HepG2 (cell line): ENCODE data around the gene S100A4. TPM values are rescaled to one million over a fixed set of nuclear protein-coding genes. Genes with fewer than 3 reads are reported as not detected.

Source experiments
- ATAC-seq: fragments of 200-7000 bp; cut with Tn5 transposase; 3 replicates; pipeline ENCODE4 v1.9.1; 2020; ENCODE audit warnings: mild to moderate bottlenecking, moderate library complexity
- BruUV-seq: library from RNA; stranded (reverse); fragments of 400-500 nt; replicated peaks from 2 replicates; lab custom pipeline; 2021; lab: Mats Ljungman, UMichigan
- CTCF ChIA-PET: fragments of 300-600 bp; formaldehyde crosslinking; extraction: SDS; loops from one replicate; lab custom pipeline; 2021; ENCODE audit warnings: low total read pairs, inconsistent platforms, low intra/inter-chr PET ratio; lab: Yijun Ruan, JAX
- POLR2A ChIA-PET: fragments of 350-600 bp; sonication (Branson Sonifier 250); formaldehyde crosslinking; loops from one replicate; lab custom pipeline; 2020; ENCODE audit warnings: antibody characterized with exemption, inconsistent platforms; lab: Yijun Ruan, JAX
- DNase-seq: peaks from one replicate; pipeline ENCODE4 v3.0.0-alpha.2; 2015; ENCODE audit warnings: low spot score
- FAIRE-seq: peaks from 3 replicates; lab custom pipeline; 2011; peaks lifted over from hg19 to GRCh38; lab: Jason Lieb, UNC
- H2AFZ ChIP-seq: one replicate; pipeline ENCODE4 v1.6.1; 2011; ENCODE audit warnings: low read length, inconsistent platforms
- H3K27ac ChIP-seq: fragments of 300-600 bp; 3 replicates; pipeline ENCODE4 v1.8.0; 2011; ENCODE audit warnings: mixed run types, mild to moderate bottlenecking, mixed read lengths, low read length, inconsistent platforms; ENCODE audit not compliant: insufficient read depth; ENCODE audit errors: extremely low read length
- H3K27me3 ChIP-seq, 2 experiments: fragments of 200-600 bp in 1 of 2; 2 replicates in 1 of 2; 3 replicates in 1 of 2; pipeline versions ENCODE4 v1.6.0 to v1.8.0; 2011; ENCODE audit warnings: low read length in 2 of 2, mild to moderate bottlenecking in 2 of 2, moderate library complexity in 2 of 2, inconsistent platforms in 1 of 2; ENCODE audit not compliant: insufficient read depth in 2 of 2, control insufficient read depth in 1 of 2
- H3K36me3 ChIP-seq, 2 experiments: fragments of 200-600 bp in 1 of 2; replicated peaks in 1 of 2; 2 replicates in 1 of 2; 3 replicates in 1 of 2; pipeline versions ENCODE4 v1.5.1 to v1.8.0; 2011; ENCODE audit warnings: low read length in 2 of 2, inconsistent platforms in 1 of 2; ENCODE audit not compliant: insufficient read depth in 2 of 2, control insufficient read depth in 1 of 2
- H3K4me1 ChIP-seq: 2 replicates; pipeline ENCODE4 v1.5.1; 2012; ENCODE audit warnings: low read length, inconsistent platforms; ENCODE audit not compliant: insufficient read depth
- H3K4me2 ChIP-seq: 2 replicates; pipeline ENCODE4 v1.6.0; 2011; ENCODE audit warnings: low read depth, low read length, inconsistent platforms
- H3K4me3 ChIP-seq, 3 experiments: fragments of 200-600 bp in 1 of 3; sonication (generic), shearing (Covaris generic) in 1 of 3; replicated peaks in 1 of 3; 2 replicates each; pipeline ENCODE4 v1.5.1; 2011 to 2016; ENCODE audit warnings: low read length in 3 of 3, inconsistent platforms in 2 of 3, low read depth in 2 of 3, mild to moderate bottlenecking in 2 of 3, control low read depth in 1 of 3, mixed read lengths in 1 of 3; ENCODE audit not compliant: insufficient read depth in 1 of 3
- H3K79me2 ChIP-seq: one replicate; pipeline ENCODE4 v1.6.1; 2011; ENCODE audit warnings: low read length, inconsistent platforms; ENCODE audit not compliant: insufficient read depth
- H3K9ac ChIP-seq: 2 replicates; pipeline ENCODE4 v1.6.0; 2011; ENCODE audit warnings: mild to moderate bottlenecking, low read depth, low read length, inconsistent platforms; ENCODE audit not compliant: insufficient read depth
- H3K9me3 ChIP-seq: 2 replicates; pipeline ENCODE4 v1.5.1; 2012; ENCODE audit warnings: mild to moderate bottlenecking, low read length
- H4K20me1 ChIP-seq: 2 replicates; pipeline ENCODE4 v1.6.0; 2011; ENCODE audit warnings: inconsistent platforms, mild to moderate bottlenecking, low read length, moderate library complexity; ENCODE audit not compliant: insufficient read depth
- ERF ChIP-seq: IDR thresholded peaks from 2 replicates; pipeline ENCODE4 v1.6.1; 2018; ENCODE audit warnings: missing biosample characterization, missing genetic modification reagents
- HMG20B ChIP-seq: conservative IDR thresholded peaks from 2 replicates; pipeline ENCODE4 v1.6.1; 2016; ENCODE audit warnings: missing genetic modification reagents, missing compliant biosample characterization
- MBNL3 ChIP-seq: fragments of 250-450 bp; sonication (Bioruptor Pico); conservative IDR thresholded peaks from 2 replicates; pipeline ENCODE4 v1.8.0; 2022; ENCODE audit warnings: mild to moderate bottlenecking, inconsistent platforms
- NCOA5 ChIP-seq: sonication (generic); formaldehyde crosslinking; IDR thresholded peaks from 2 replicates; pipeline ENCODE4 v1.4.0; 2020; ENCODE audit warnings: missing genetic modification reagents
- NFRKB ChIP-seq: fragments of 450-650 bp; IDR thresholded peaks from 2 replicates; pipeline ENCODE4 v1.6.1; 2017
- NFYB ChIP-seq: sonication (generic); formaldehyde crosslinking; IDR thresholded peaks from 2 replicates; pipeline ENCODE4 v1.4.0; 2020; ENCODE audit warnings: missing genetic modification reagents
- PAF1 ChIP-seq: IDR thresholded peaks from 2 replicates; pipeline ENCODE4 v1.6.1; 2016; ENCODE audit warnings: missing genetic modification reagents, missing compliant biosample characterization
- ZC3H13 ChIP-seq: sonication (generic); formaldehyde crosslinking; IDR thresholded peaks from 2 replicates; pipeline ENCODE4 v1.8.1; 2023; ENCODE audit warnings: mild to moderate bottlenecking, missing genetic modification reagents, moderate library complexity
- ZNF253 ChIP-seq: sonication (generic); formaldehyde crosslinking; IDR thresholded peaks from 2 replicates; pipeline ENCODE4 v1.8.0; 2022; ENCODE audit warnings: mild to moderate bottlenecking, missing genetic modification reagents, borderline replicate concordance
- ZNF446 ChIP-seq: sonication (generic); formaldehyde crosslinking; IDR thresholded peaks from 2 replicates; pipeline ENCODE4 v1.5.0; 2020; ENCODE audit warnings: mild to moderate bottlenecking, missing genetic modification reagents
- ZNF761 ChIP-seq: sonication (generic); formaldehyde crosslinking; conservative IDR thresholded peaks from 2 replicates; pipeline ENCODE4 v1.4.0; 2020; ENCODE audit warnings: mild to moderate bottlenecking, missing genetic modification reagents
- ZNF792 ChIP-seq: IDR thresholded peaks from 2 replicates; pipeline ENCODE4 v1.6.1; 2016
- ZSCAN21 ChIP-seq: sonication (generic); formaldehyde crosslinking; IDR thresholded peaks from 2 replicates; pipeline ENCODE4 v1.8.0; 2022; ENCODE audit warnings: mild to moderate bottlenecking, missing genetic modification reagents, moderate library complexity, borderline replicate concordance
- WGBS: methylation state at CpG from one replicate; pipeline ENCODE4 v1.1.6; 2017; ENCODE audit warnings: low lambda C conversion rate; 5-methylcytosine and 5-hydroxymethylcytosine counted together
- in situ Hi-C: cut with HindIII; loops from 2 replicates; pipeline ENCODE4 v1.10.0; 2017; ENCODE audit warnings: low pct_unique_long_range_greater_than_20kb; ENCODE audit not compliant: extremely low pct_ligation_motif_present
- intact Hi-C: fragments of 100-400 bp; cut with micrococcal nuclease; formaldehyde crosslinking; loops from one replicate; pipeline ENCODE4 v1.10.0; 2022; ENCODE audit not compliant: unreplicated experiment
- polyA plus RNA-seq, 8 experiments: library from polyadenylated mRNA; depleted of rRNA in 3 of 8; stranded (reverse) in 7 of 8; unstranded in 1 of 8; fragments of >200 nt; fragmentation: Illumina TruSeq in 4 of 8; extraction: Trizol in 4 of 8; gene quantifications; 2 replicates each; pipeline versions ENCODE4 v1.2.1 to v1.2.3, GENCODE V29; 2011 to 2016; ENCODE audit warnings: low read depth in 4 of 8, missing spikeins in 1 of 8, mixed read lengths in 1 of 8; ENCODE audit not compliant: insufficient read depth in 1 of 8
- total RNA-seq, 5 experiments: library from RNA; depleted of rRNA; stranded (reverse); fragments of >200 nt; fragmentation: Illumina TruSeq; extraction: Trizol; gene quantifications; 2 replicates each; pipeline ENCODE4 v1.2.3, GENCODE V29; 2016; ENCODE audit warnings: low read depth in 1 of 5
- TF ChIP-seq, protein P1 (sequence below): sonication (generic); formaldehyde crosslinking; IDR thresholded peaks from 2 replicates; pipeline ENCODE4 v1.8.0; 2022; ENCODE audit warnings: mild to moderate bottlenecking, missing genetic modification reagents, moderate library complexity
- TF ChIP-seq, protein P2 (sequence below), 2 experiments: fragments of 450-650 bp in 1 of 2; sonication (generic) in 1 of 2; formaldehyde crosslinking; IDR thresholded peaks; 2 replicates each; pipeline versions ENCODE4 v1.5.0 to v1.8.0; 2020 to 2022; ENCODE audit warnings: mild to moderate bottlenecking in 1 of 2, missing genetic modification reagents in 1 of 2

S100A4 gene
- total and polyA plus RNA-seq, 2 of the 13 experiments (the other 11 are each of a cell fraction or from before 2014, with no cell fraction given): 12.9 to 20.2 TPM

DNA sequence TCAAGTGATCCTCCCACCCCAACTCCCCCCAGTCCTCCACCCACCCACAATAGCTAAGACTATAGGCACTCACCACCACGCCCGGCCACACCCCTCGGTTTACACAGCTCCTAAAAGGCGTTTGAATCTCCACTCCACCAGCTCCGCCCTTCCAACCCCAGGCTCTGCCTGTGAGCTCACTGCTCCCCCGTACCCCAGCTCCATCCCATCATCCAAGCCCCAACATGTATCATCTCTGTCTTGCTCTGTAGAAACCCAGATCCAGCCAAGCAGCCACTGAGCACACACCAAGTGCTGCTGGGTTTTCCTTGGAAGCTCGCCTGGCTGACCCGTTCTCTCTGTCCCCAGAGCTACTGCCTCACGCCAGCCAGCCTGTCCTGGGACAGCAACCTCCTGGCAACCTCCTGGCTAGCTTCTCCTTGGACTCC lies 32.0 kb upstream of the S100A4 start:
- Histone ChIP-seq H3K27me3 (no peaks in the 10 kb centered on the region; a peak in 1 of 5 replicates), H3K4me2 (no peak overlapping the region), H3K9me3 (no peaks in the 10 kb centered on the region), H2AFZ (no peak overlapping the region), H3K36me3 (no peaks in the 10 kb centered on the region), H4K20me1 (no peaks in the 10 kb centered on the region), H3K4me1 (peaks cover 5% of the 10 kb centered on the region; the same call in 1 of the 2 replicates), H3K4me3 (no peak overlapping the region), H3K79me2 (no peaks in the 10 kb centered on the region), H3K9ac (no peak overlapping the region)
- no TSS peak for BruUV-seq
- in situ Hi-C loops (no loop called here), intact Hi-C loops (no loop called here)
- no peak for DNase-seq
- no peak for ATAC-seq
- CTCF ChIA-PET: no interaction called here
- no peak for FAIRE-seq
- WGBS: 17% methylated on average over 9 of the region's 9 CpGs
- POLR2A ChIA-PET: interaction anchor here (1.1 to 1.5 kb wide), 4 partner anchors 9 to 60 kb away, joined by 3 to 5 read pairs (median 4); partner anchors contain the start of gene CHTOP
- TF ChIP-seq, protein P1, sequence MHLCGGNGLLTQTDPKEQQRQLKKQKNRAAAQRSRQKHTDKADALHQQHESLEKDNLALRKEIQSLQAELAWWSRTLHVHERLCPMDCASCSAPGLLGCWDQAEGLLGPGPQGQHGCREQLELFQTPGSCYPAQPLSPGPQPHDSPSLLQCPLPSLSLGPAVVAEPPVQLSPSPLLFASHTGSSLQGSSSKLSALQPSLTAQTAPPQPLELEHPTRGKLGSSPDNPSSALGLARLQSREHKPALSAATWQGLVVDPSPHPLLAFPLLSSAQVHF (CRISPR knock-in tag): no peak
- no peak for TF ChIP-seq ZNF446 (CRISPR knock-in tag)
- no peak for TF ChIP-seq ZSCAN21 (CRISPR knock-in tag)
- no peak for TF ChIP-seq NFRKB
- no peak for TF ChIP-seq ZNF253
- TF ChIP-seq PAF1 (CRISPR knock-in tag): no peak
- no peak for TF ChIP-seq ZNF792 (CRISPR knock-in tag)
- TF ChIP-seq ZNF761 (CRISPR knock-in tag): no peak
- TF ChIP-seq ZC3H13 (CRISPR knock-in tag): no peak
- TF ChIP-seq NFYB (CRISPR knock-in tag): no peak
- TF ChIP-seq, protein P2, sequence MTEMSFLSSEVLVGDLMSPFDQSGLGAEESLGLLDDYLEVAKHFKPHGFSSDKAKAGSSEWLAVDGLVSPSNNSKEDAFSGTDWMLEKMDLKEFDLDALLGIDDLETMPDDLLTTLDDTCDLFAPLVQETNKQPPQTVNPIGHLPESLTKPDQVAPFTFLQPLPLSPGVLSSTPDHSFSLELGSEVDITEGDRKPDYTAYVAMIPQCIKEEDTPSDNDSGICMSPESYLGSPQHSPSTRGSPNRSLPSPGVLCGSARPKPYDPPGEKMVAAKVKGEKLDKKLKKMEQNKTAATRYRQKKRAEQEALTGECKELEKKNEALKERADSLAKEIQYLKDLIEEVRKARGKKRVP (CRISPR knock-in tag; IDR thresholded peaks at IDR 0.05): no peak
- TF ChIP-seq MBNL3 (CRISPR knock-in tag): no peak
- TF ChIP-seq ERF (CRISPR knock-in tag): no peak
- TF ChIP-seq NCOA5 (CRISPR knock-in tag): no peak
- no peak for TF ChIP-seq HMG20B (CRISPR knock-in tag)
- TF ChIP-seq, all 625 proteins: peak for 0
- no peak overlapping the region for H3K27ac ChIP-seq
